Stimulated activated CD4-positive, alpha-beta T cell treated with anti-CD3 and anti-CD28 coated beads, Interleukin-2, amount 100 ng/mL, for 24 hours (primary cell): ENCODE measurements around the gene RELN.

ENCODE experiments used
- DNase-seq, 2 donors: peaks; one replicate each; pipeline ENCODE4 v3.0.0-alpha.2; 2020

RELN gene

DNA sequence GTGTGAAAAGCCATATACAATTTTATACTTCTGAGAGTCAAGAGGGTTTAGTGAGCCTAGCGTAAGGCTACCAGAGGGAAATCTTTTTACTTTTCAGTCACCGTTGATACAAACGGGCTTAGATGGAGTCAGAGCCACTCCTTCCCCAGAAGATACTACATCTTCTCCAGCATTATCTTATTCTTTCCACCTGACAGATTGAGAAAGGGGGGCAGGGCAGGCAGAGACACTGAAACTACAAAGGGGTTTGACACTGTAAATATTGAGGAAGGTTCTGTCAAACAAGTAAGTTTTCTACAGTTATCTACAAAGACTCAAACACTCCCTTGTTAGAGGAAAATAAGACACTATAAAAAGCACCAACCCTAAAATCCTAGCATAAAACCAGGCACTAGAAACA, 100.0 kb downstream of the RELN start:
- no peak for DNase-seq

DNA sequence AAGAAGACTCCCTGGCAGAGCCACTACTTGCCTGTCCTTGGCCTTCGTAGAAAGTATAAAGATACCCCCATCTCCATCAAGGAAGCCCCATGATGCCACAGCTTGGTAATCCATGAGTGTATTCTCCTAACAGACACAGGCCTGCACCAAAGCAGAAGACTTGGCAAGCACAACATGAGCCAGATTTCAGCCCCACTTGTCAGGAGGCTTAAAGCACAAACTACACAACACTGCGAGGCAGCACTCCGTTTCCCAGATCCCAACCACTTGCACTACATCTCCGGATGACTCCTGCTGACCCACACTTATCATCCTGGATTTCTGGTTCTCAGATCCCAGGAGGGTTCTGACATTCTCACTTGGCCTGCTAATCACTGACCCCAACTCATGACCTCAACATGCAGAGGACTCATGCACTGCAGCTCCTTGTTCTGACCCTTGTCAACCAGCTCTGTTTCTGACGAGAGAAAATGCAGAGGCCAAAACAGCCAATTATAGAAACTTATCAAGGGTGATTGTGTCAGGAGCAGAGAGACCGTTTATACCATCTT, 100.8 kb downstream of the RELN start:
- DNase-seq, result no peak

DNA sequence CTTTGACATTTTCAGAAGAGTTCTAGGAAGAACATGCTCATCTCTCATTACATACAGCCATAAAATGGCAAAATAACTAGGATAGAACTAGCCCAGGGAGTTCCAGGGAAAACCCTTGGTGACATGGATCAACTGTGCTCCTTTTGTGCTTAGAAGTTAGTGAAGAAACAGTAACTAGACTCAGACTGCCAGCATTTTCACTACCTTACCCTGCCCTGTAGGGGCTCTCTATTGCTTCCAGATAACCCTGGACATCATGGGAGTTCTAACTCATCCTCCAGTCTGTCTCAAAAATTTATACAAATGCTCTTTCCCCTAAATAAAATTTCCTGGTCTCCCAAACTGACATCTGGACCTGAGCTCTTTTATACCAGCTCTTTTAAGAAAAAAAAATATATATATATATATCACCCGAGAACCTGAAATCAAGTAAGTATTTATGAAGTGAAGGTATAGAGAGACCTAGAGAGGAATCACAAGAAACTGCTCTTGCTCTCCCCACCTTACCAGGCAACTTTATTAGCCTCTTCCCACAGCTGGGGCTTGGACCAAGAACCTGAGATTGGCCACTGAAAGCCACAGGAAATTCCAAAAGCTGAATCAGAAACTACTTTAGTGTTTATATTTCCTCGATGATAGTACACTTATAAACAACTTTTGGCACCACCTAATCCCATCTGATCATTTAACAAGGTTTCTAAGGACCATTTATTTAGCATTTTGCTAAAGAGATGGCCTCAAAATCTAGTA, 101.4 kb downstream of the RELN start:
- no peak for DNase-seq

DNA sequence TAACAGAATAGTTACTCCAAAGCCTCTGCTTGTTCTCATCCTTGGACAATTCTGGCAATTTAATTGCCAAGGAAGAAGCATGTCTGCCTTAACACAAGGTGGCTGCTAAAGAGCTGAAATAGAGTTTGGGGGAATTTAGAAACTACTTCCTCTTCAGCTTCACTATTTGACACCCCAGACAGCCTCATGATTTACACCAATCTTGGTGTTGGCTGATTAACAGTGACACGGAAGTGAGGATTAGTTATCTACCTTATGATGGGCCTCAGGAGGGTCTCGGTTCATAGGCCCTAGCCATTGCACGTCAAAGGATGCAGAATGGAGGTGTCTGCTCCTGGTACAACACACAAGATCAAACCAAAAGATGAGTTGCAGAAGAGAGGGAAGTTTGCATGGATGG, 102.4 kb downstream of the RELN start:
- no peak for DNase-seq

GRCh38 chr7:103879928-103880600, 109.4 kb downstream of the RELN start:
- no peak for DNase-seq

DNA sequence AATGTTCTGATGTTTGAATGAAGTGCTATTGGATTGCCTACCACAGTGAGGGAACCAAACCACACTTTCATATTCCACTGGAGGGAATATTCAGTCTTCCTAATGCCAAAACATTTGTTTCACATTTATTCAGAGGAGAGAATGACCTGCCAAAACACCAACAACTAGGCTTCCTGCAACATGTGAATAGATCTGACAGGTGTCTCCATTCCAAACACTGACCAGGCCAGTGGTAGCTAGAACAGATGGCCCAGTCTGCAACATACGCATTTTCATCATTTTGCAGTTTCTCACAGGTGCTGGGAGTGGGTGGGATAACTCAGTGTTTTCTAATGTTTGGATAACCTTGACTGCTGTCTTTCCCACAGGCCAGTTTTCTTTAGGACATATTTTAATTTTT, 110.0 kb downstream of the RELN start:
- no peak for DNase-seq

- DNase-seq, result no peak
These were observed 111.9 kb downstream of the RELN start for GRCh38 chr7:103877565-103877964.

DNA sequence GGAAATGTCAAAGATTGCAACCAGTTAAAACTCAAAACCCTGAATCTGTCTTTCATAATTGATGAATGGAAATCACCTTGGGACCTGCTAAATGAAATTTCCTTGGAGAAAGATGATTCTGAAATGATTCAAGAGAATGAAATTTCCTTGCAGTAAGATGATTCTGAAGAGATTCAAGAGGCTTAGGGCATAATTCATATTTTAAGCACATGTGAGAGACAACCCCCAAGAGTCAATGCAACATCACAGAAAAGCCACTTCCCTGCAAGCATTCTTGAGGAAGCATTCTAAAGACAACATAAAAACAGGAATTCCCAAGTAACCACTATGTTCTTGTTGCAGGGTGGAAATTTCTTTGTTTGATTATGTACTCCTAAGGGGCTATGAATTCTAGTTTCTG, 113.7 kb downstream of the RELN start:
- no peak for DNase-seq

DNA sequence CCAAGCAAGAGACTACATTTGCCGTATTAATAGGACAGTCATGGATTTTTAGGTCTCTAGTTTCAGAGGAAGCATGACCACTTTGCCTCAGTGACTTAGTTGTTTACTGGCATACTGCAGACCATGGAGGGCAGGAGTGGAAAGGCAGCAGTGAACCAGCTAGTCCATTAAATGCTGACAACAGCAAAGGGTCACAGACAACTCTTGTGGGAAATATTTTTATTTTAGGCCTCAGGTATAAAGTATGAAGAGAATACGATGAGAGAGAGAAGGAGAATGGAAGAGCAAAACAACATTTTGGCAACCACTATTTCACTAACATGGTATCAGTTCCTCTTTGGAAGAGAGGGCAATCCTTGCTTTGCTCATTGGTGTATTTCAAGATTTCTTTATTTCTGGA, 118.0 kb downstream of the RELN start:
- DNase-seq, result no peak

DNA sequence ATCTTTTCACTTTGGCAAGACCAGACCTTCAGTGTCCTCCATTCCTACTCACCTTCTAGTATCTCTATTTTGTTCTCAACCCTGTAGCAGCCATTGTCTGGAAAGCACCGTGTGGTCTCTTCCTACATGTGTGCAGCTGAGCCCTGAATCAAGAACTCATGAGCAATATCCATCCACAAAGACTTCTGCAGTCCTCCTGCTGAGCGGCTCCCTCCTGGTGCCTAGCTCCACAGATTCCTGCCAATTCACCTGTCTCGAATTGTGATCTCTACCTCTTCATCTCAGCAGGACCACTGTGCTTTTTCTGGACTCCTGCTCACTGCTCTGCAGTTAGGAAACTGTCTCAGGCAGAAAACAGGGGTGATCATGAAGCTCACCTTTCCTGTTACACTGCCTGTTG, 118.8 kb downstream of the RELN start:
- no peak for DNase-seq

GRCh38 chr7:103867874-103868273, 121.6 kb downstream of the RELN start:
- no peak for DNase-seq

DNA sequence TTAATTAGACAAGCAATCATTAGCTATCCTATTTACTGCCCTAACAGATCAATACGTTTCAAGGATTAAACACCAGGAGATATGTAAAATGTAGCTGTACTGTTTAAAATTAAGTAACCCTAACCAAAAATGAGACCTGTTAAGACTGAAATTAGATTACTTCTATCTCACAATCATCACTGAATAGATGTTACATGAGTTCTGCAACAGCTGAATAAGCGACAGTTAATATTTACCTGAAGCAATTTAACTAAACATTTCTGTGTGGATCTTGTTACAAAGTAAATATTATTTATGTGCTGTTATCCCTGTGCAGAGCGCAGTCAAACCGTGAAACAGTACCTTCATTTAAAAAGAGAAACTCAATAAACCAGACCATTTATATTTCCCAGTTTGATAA, 122.5 kb downstream of the RELN start:
- DNase-seq, result no peak

DNA sequence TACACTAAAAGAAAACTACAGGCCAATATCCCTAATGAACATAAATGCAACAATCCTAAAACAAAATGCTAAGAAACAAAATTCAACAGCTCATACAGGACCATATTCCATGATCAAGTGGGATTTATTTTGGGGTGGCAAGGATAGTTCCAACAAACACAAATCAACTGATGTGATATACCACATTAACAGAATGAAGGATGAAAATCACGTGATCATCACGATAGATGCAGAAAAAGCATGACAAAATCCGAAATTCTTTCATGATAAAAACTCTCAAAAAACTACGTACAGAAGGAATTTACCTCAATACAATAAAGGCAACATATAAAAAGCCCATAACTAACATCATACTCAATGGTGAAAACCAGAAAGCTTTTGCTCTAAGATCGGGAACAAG, 124.0 kb downstream of the RELN start:
- DNase-seq, result no peak

- DNase-seq, result no peak
These were observed 127.0 kb downstream of the RELN start for GRCh38 chr7:103862302-103863035.

GRCh38 chr7:103859709-103860108, 129.7 kb downstream of the RELN start:
- no peak for DNase-seq

DNA sequence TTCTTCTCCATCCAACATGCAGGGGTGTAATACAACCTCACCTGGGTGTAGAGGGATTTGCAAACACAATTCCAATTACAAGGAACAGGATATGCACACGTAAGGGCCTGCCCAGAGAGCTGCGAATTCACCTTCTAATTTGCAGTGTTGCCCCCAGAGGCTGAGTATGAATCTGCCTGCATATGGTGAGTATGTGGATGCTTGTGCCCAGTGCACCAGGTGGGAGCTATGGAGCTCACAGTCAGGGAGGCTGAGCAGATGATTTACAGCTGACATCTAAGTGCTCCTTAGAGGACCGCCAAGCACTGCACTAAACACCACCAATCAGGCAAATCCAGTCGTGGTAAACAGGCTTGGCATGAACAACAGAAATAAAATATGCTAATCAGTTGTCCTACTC, 132.0 kb downstream of the RELN start:
- no peak for DNase-seq

- no peak for DNase-seq
These were observed 132.5 kb downstream of the RELN start for GRCh38 chr7:103856929-103857328.

GRCh38 chr7:103855671-103856070, 133.8 kb downstream of the RELN start:
- no peak for DNase-seq

DNA sequence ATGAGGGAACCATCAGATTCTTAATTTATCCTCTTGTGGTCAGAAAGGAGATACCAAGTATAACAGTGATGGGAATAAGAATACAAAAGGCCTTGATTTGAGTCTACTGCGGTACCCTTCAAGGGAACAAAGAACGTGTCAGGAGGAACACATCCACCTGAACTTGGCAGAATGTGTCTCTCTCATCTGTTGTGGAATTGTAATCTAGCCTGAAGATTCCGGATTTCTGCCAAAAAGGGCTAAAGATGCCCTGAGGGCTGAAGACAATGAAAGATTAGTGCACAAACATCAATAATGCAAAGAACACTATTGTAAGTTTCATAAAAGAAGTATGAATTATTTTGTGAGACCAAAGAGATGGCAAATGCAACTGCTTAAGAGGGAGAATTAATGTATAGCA, 134.8 kb downstream of the RELN start:
- no peak for DNase-seq

DNA sequence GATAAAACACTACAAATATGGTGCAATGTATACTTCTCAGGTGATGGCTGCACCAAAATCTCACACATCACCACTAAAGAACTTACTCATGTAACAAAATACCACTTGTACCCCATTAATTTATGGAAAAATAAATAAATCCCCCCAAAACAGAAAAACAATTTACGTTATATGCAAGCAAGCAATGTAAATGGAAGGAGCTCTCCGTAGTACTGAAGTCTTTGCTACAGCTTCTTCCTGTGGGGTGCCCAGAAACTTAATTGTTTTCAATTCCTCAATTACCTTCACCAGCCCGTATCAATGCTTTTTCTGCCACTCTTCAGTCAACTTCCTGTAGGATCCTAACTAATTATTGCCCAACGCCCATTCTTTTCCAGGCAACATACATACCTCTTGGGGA, 138.1 kb downstream of the RELN start:
- DNase-seq, result no peak

GRCh38 chr7:103843689-103844480, 145.6 kb downstream of the RELN start:
- DNase-seq, result no peak

DNA sequence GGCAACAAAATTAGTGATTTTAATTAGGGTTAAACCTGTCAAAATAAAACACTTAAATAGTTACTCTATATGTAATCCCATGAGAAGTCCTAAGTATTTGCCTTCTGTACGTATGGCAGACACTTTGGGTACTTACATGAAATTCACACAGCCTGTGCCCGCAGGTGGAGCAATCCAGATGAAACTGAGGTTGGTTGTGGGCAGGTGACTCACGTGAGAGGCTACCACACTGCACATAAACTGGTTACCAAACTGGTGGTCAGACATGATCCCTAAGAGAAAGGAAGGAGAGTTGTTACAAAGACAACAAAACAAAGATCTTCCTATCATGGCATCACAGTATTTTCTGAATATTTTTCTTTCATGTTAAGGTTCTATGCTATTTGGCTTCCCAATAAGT, 156.1 kb downstream of the RELN start:
- no peak for DNase-seq

GRCh38 chr7:103832438-103832837, 157.0 kb downstream of the RELN start:
- DNase-seq, result no peak
